Vagina (tissue), 2 donors: Measurements from ENCODE around the gene GAGE12J. TPM values are rescaled to one million over a fixed set of nuclear protein-coding genes. Genes with fewer than 3 reads are reported as not detected.

Experiments
- DNase-seq, 2 donors: peaks; one replicate each; pipeline ENCODE4 v3.0.0-alpha.2; 2017; ENCODE audit errors: extremely low spot score in 2 of 2
- H3K27ac ChIP-seq: fragments of 200-600 bp; sonication (generic); one replicate; pipeline ENCODE4 v1.5.1; 2019
- H3K27me3 ChIP-seq: fragments of 200-600 bp; sonication (generic); one replicate; pipeline ENCODE4 v1.5.1; 2019
- H3K36me3 ChIP-seq, 2 donors: fragments of 200-600 bp; sonication (generic); one replicate each; pipeline ENCODE4 v1.5.1; 2017 to 2019
- H3K4me1 ChIP-seq: fragments of 200-600 bp; sonication (generic); one replicate; pipeline ENCODE4 v1.5.1; 2019
- H3K4me3 ChIP-seq, 2 donors: fragments of 200-600 bp; sonication (generic); 1 replicate in 1 of 2; 2 replicates in 1 of 2; pipeline ENCODE4 v1.5.1; 2016 to 2019
- H3K9me3 ChIP-seq: fragments of 200-600 bp; sonication (generic); one replicate; pipeline ENCODE4 v1.5.1; 2019
- CTCF ChIP-seq, 3 experiments: fragments of 450-650 bp in 2 of 3; fragments of 200-600 bp in 1 of 3; sonication (generic) in 1 of 3; IDR thresholded peaks; one replicate each; pipeline ENCODE4 v1.5.1; 2017 to 2019; ENCODE audit warnings: antibody characterized with exemption in 3 of 3, mild to moderate bottlenecking in 2 of 3, moderate library complexity in 2 of 3
- POLR2A ChIP-seq, 2 donors: fragments of 450-650 bp; IDR thresholded peaks; one replicate each; pipeline ENCODE4 v1.6.1; 2017; ENCODE audit warnings: antibody characterized with exemption in 2 of 2, mild to moderate bottlenecking in 2 of 2, moderate library complexity in 2 of 2
- POLR2AphosphoS5 ChIP-seq, 2 donors: sonication (generic); formaldehyde crosslinking; IDR thresholded peaks; one replicate each; pipeline ENCODE4 v1.9.0; 2017; ENCODE audit warnings: antibody characterized with exemption in 2 of 2, mild to moderate bottlenecking in 2 of 2, low read depth in 1 of 2; ENCODE audit not compliant: insufficient read depth in 1 of 2
- intact Hi-C: fragments of 100-400 bp; cut with DNase I; formaldehyde crosslinking; loops from one replicate; pipeline ENCODE4 v1.15.1; 2023
- total RNA-seq: library from RNA; depleted of rRNA; stranded (reverse); fragments of >200 nt; gene quantifications from one replicate; pipeline ENCODE4 v1.2.3, GENCODE V29; 2016

GAGE12J gene
- total RNA-seq, 1 donor from 2014 or later, result not detected

GRCh38 chrX:49286581-49286980 is 35.3 kb upstream of the GAGE12J start:
- no peaks in the 10 kb centered on the region for H3K9me3 ChIP-seq
- no peak overlapping the region for H3K4me3 ChIP-seq
- no peak for DNase-seq
- H3K27ac ChIP-seq, result no peak overlapping the region
- no peaks in the 10 kb centered on the region for H3K27me3 ChIP-seq
- intact Hi-C loops, result no loop called here
- H3K4me1 ChIP-seq, result no peaks in the 10 kb centered on the region
- no peak for TF ChIP-seq CTCF (IDR thresholded peaks at IDR 0.05)
- no peak for TF ChIP-seq POLR2AphosphoS5 (IDR thresholded peaks at IDR 0.05; ENCODE audit: insufficient read depth in 1 of 2, low read depth in 1 of 2)
- no peak for TF ChIP-seq POLR2A (IDR thresholded peaks at IDR 0.05)
- peaks cover 0 to 6% of the 10 kb centered on the region in 2 donors for H3K36me3 ChIP-seq

DNA sequence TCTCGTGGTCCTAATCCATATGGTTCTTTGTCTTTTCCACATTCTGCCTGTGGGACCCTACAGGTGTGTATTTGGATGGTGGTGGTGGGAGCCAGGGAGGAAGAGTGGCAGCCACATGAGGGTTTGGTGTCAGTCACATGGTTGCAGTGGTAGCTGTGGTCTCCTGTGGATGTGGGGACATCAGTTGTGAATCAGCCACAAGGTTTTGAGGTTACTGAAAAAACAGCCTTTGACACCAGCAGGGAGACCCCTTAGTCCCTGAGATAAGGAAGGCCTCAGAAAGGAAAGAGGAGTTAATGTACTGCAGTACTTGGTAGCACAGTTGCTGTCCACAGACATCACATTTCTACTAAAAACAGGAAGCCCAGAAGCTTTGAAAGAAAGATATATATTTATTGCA is 34.2 kb upstream of the GAGE12J start:
- no peak for DNase-seq
- peaks cover 0 to 6% of the 10 kb centered on the region in 2 donors for H3K36me3 ChIP-seq
- no peak overlapping the region for H3K4me3 ChIP-seq
- intact Hi-C loops, result no loop called here
- no peaks in the 10 kb centered on the region for H3K9me3 ChIP-seq
- H3K4me1 ChIP-seq, result no peaks in the 10 kb centered on the region
- no peak overlapping the region for H3K27ac ChIP-seq
- H3K27me3 ChIP-seq, result no peaks in the 10 kb centered on the region
- TF ChIP-seq POLR2A (IDR thresholded peaks at IDR 0.05) (no peak), CTCF (IDR thresholded peaks at IDR 0.05) (no peak), POLR2AphosphoS5 (IDR thresholded peaks at IDR 0.05; ENCODE audit: insufficient read depth in 1 of 2, low read depth in 1 of 2) (no peak)

DNA sequence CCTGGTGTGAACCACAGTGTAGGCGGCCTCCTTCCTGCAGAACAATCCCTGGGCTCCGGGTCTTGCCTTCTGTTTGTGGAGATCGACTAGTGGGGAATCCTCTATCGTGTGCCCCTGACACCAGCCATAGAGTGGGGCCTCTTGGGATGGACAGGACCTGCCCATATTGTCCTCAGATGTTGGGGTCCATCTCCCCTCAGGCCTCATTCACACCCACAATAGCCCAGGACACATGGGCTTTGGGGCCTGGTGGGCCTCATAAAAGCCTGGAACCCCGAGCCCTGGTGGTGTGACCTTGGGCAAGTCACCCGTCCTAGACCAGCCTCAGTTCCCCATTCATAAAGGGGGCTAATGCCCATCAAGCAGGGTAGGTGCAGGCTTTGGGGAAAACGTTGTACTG is 31.6 kb upstream of the GAGE12J start:
- DNase-seq, result no peak
- Histone ChIP-seq H3K36me3 (peaks cover 0 to 6% of the 10 kb centered on the region in 2 donors), H3K4me1 (no peaks in the 10 kb centered on the region), H3K9me3 (no peaks in the 10 kb centered on the region), H3K4me3 (no peak overlapping the region), H3K27me3 (no peaks in the 10 kb centered on the region), H3K27ac (no peak overlapping the region)
- intact Hi-C loops, result no loop called here
- TF ChIP-seq POLR2AphosphoS5 (IDR thresholded peaks at IDR 0.05; ENCODE audit: insufficient read depth in 1 of 2, low read depth in 1 of 2) (no peak), POLR2A (IDR thresholded peaks at IDR 0.05) (no peak), CTCF (IDR thresholded peaks at IDR 0.05) (no peak)

GRCh38 chrX:49291615-49292337 is 30.1 kb upstream of the GAGE12J start:
- DNase-seq, result no peak
- H3K4me1 ChIP-seq, result no peaks in the 10 kb centered on the region
- H3K27ac ChIP-seq, result no peak overlapping the region
- H3K27me3 ChIP-seq, result no peaks in the 10 kb centered on the region
- intact Hi-C loops, result no loop called here
- H3K4me3 ChIP-seq, result no peak overlapping the region
- H3K36me3 ChIP-seq, result no peaks in the 10 kb centered on the region
- no peaks in the 10 kb centered on the region for H3K9me3 ChIP-seq
- no peak for TF ChIP-seq POLR2A (IDR thresholded peaks at IDR 0.05)
- TF ChIP-seq POLR2AphosphoS5 (IDR thresholded peaks at IDR 0.05; ENCODE audit: insufficient read depth in 1 of 2, low read depth in 1 of 2), result no peak
- TF ChIP-seq CTCF (IDR thresholded peaks at IDR 0.05), result peak; percentile 24 to 35 (median 32)
